ENCODE results near the gene EFHC1.

The EFHC1 gene

DNA sequence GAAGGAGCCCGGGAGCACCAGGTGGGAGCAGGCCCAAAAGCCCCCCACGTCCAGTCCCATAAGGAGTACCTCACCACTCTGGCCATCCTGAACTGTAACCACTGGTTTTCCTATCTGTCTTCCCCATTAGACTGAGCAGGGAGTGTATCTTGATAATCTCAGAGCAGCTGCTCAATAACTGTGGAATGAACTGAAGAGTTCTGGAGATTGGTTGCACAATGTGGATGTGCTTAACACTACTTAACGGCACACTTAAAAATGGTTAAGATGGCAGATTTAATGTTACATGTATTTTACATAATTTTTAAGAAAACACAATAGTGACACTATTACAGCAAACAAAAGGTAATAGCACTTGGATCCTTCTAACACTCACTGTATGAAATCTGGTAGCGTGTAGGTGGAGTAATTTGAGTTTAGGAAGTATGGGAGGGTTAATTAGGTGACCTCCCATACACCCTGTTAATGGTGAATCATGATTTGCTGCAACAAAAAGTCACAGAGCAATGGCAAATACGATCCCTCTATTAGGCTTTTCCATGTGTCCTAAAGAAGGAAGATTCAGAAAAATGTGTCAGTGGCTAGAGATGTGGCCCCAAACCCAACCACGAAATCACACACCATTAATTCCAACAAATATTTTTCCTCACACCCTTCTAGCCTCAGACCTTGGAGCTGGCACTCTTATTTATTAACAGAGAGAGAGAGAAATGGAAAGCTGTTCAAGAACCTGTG, 138.3 kb downstream of the EFHC1 start:
- DNase-seq, result no peak

GRCh38 chr6:52560462-52560861, 140.3 kb downstream of the EFHC1 start:
- DNase-seq, result no peak

DNA sequence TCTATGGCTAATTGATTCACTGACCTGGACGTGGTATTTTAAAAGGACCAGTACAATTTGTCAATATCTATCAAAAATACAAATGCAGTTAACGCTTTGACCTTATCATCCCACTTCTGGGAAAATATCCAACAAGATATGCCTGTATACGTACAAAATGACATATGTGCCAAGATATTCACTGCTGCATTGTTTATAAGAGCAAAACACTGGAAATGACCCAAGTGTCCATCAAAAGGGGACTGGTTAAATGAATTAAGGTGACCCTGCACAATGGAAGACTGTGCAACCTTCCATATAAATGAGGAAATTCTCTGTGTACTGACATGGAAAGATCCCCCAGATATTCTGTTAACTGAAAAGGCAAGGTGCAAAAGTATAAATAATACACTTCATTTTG, 142.8 kb downstream of the EFHC1 start:
- no peak for DNase-seq

DNA sequence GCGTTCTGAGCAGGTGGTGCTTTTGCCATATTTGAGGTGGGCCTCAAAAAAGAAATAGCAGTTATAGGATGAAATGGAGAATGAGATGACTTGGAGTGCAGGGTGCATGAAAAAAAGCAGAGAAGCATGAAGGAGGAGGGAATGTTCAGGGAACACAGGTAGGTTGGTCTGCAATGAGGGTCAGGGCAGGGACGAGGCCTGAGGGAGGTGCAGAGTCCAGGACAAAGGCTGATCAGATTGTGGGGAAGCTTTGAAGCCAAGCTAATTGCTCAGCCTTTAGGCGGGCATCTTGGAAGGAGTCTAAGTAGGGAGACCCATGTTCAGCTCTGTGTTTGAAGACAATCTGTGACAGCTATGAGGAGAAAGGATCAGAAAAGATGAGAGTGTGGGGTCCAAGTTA, 144.7 kb downstream of the EFHC1 start:
- DNase-seq, result no peak

DNA sequence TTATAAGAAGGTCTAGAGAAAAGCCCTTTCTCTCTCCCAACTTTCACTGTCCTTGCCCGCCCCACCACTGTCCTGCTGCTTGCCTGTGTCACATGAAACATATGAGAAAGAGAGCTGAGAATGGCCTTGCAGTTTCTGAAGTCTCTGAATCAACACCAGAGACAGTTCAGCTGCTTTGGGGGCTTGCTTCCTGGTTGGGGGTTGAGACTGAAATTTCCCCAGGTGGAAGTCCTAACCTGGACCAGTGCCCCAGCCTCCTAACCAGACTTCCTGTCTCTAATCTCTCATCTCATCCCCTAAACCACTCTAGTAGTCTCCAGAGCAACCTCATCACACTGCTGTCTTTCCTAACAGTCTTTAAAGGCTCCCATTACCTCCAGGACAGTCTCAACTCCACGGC, 146.1 kb downstream of the EFHC1 start:
- no peak for DNase-seq

DNA sequence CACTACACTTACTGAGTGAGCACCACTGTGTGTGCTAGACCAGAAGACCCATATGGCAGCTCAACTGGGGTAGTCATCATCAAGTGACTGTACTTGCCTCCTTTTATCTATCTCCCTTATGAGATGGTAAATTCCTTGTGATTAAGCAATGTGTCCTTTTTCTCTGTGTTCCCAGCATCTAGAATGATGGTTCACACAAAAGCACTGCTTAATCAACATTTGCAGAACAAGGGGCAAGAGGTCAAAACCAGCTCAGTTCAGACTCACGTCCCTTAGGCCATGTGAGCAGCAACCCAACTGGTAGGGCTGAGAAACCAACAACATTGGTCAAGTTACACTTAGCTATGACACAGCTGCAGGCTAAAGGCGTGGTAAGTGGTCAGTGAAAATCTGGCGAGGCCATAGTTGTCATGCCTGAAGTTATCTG, 146.7 kb downstream of the EFHC1 start:
- no peak for DNase-seq

DNA sequence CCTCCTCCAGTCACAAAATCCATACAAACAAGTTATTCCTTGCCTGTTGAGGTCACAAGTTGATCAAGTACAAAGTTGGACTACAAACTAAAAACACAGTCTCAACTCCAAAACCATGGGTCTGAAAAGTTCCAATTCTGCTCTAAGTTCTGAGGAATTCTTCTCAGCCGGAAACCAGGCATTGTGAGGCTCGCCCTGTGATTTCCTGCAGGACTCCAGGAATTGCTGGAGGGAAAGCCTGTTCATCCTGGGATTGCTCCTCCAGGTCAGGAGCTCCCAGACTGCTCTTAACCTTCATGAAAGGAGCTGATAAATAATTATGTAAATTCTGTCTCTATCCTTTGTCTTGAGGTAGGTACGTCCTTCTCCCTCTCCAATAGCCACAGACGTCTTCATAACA, 148.2 kb downstream of the EFHC1 start:
- no peak for DNase-seq

DNA sequence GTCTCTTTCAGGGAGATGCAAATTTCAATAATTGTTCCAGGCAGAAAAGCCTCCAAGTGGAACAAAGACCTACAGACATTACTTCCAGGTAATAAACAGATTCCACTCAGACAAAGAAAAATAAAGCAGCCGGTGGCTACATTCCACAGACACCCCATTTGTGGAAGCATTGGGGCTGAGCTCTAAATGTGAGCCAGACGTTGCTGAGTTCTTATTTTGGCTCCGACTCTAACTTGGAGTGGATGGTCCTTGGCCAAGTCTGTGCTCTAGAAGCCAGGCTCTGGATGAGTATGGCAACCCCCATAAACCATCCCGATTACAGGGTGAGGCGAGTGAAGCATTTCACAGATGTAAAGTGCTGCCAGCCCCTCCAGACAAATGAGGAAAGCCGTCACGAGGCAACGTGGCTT, 150.2 kb downstream of the EFHC1 start:
- DNase-seq, result no peak

- no peak for DNase-seq
Observed at GRCh38 chr6:52571099-52571755, 151.1 kb downstream of the EFHC1 start.

GRCh38 chr6:52572536-52572935, 152.4 kb downstream of the EFHC1 start:
- DNase-seq, result no peak

- no peak for DNase-seq
Observed at GRCh38 chr6:52573295-52573694, 153.2 kb downstream of the EFHC1 start.
